WTC11 (cell line): Measurements from ENCODE around the gene CARHSP1. TPM values are rescaled to one million over a fixed set of nuclear protein-coding genes. Genes with fewer than 3 reads are reported as not detected.

ENCODE experiments used
- ATAC-seq: fragments of 200-7000 bp; cut with Tn5 transposase; 2 replicates; pipeline ENCODE4 v1.10.0; 2021; ENCODE audit warnings: mild to moderate bottlenecking, moderate library complexity
- CTCF ChIA-PET: fragments of 300-600 bp; sonication (Branson Sonifier 250); formaldehyde crosslinking; loops from one replicate; lab custom pipeline; 2021; ENCODE audit warnings: antibody characterized with exemption; lab: Charles Lee
- POLR2A ChIA-PET: fragments of 350-600 bp; sonication (Branson Sonifier 250); formaldehyde crosslinking; loops from one replicate; lab custom pipeline; 2021; ENCODE audit warnings: antibody characterized with exemption; lab: Charles Lee
- DNase-seq: peaks from one replicate; pipeline ENCODE4 v3.0.0; 2021; ENCODE audit warnings: low spot score
- H3K27ac Mint-ChIP-seq: 2 replicates; pipeline ENCODE4 v1.8.0; 2021; ENCODE audit warnings: mixed read lengths
- H3K27me3 Mint-ChIP-seq: 2 replicates; pipeline ENCODE4 v1.8.0; 2021; ENCODE audit warnings: low read depth, mild to moderate bottlenecking, moderate library complexity, mixed read lengths
- H3K36me3 Mint-ChIP-seq: 2 replicates; pipeline ENCODE4 v1.8.0; 2021; ENCODE audit warnings: mixed read lengths
- H3K4me1 Mint-ChIP-seq: 2 replicates; pipeline ENCODE4 v1.8.0; 2022; ENCODE audit warnings: mixed read lengths
- H3K4me3 Mint-ChIP-seq: 2 replicates; pipeline ENCODE4 v1.8.0; 2021; ENCODE audit warnings: mild to moderate bottlenecking, moderate library complexity, mixed read lengths
- H3K9me3 Mint-ChIP-seq: 2 replicates; pipeline ENCODE4 v1.8.0; 2021; ENCODE audit warnings: mixed read lengths
- ATF3 ChIP-seq: sonication (generic); formaldehyde crosslinking; conservative IDR thresholded peaks from 2 replicates; pipeline ENCODE4 v1.8.1; 2022; ENCODE audit warnings: mild to moderate bottlenecking, missing genetic modification reagents
- GABPB1 ChIP-seq: sonication (generic); formaldehyde crosslinking; IDR thresholded peaks from 2 replicates; pipeline ENCODE4 v1.8.1; 2023; ENCODE audit warnings: mild to moderate bottlenecking, missing genetic modification reagents
- GRHL2 ChIP-seq: fragments of 250-450 bp; sonication (Bioruptor Pico); IDR thresholded peaks from 2 replicates; pipeline ENCODE4 v1.8.0; 2022; ENCODE audit warnings: mild to moderate bottlenecking, moderate library complexity; ENCODE audit not compliant: insufficient replicate concordance, severe bottlenecking
- JUN ChIP-seq: sonication (generic); formaldehyde crosslinking; IDR thresholded peaks from 2 replicates; pipeline ENCODE4 v1.8.0; 2023; ENCODE audit warnings: mild to moderate bottlenecking, missing genetic modification reagents
- KAT7 ChIP-seq: sonication (generic); formaldehyde crosslinking; IDR thresholded peaks from 2 replicates; pipeline ENCODE4 v1.8.1; 2023; ENCODE audit warnings: missing genetic modification reagents, mild to moderate bottlenecking, borderline replicate concordance
- NR3C1 ChIP-seq: sonication (generic); formaldehyde crosslinking; conservative IDR thresholded peaks from 2 replicates; pipeline ENCODE4 v1.8.1; 2023; ENCODE audit warnings: low read depth, mild to moderate bottlenecking, missing genetic modification reagents
- RELA ChIP-seq: sonication (generic); formaldehyde crosslinking; IDR thresholded peaks from 2 replicates; pipeline ENCODE4 v1.8.1; 2022; ENCODE audit warnings: missing genetic modification reagents, mild to moderate bottlenecking, borderline replicate concordance
- SOX15 ChIP-seq: fragments of 250-450 bp; sonication (Bioruptor Pico); IDR thresholded peaks from 2 replicates; pipeline ENCODE4 v1.9.0; 2021; ENCODE audit warnings: mild to moderate bottlenecking
- TEAD1 ChIP-seq: sonication (generic); formaldehyde crosslinking; IDR thresholded peaks from 2 replicates; pipeline ENCODE4 v1.8.0; 2022; ENCODE audit warnings: mild to moderate bottlenecking, missing genetic modification reagents
- TP53 ChIP-seq: sonication (generic); formaldehyde crosslinking; IDR thresholded peaks from 2 replicates; pipeline ENCODE4 v1.8.1; 2023; ENCODE audit warnings: mild to moderate bottlenecking, missing genetic modification reagents
- ZNF263 ChIP-seq: sonication (generic); formaldehyde crosslinking; IDR thresholded peaks from 2 replicates; pipeline ENCODE4 v1.8.1; 2022; ENCODE audit warnings: low read depth, mild to moderate bottlenecking, moderate library complexity, missing genetic modification reagents
- ZNF396 ChIP-seq: fragments of 250-450 bp; sonication (Bioruptor Pico); IDR thresholded peaks from 2 replicates; pipeline ENCODE4 v1.8.0; 2021; ENCODE audit warnings: mild to moderate bottlenecking, moderate library complexity, borderline replicate concordance
- total RNA-seq: library from RNA; stranded (reverse); gene quantifications from 3 replicates; pipeline ENCODE4 v1.2.3, GENCODE V29; 2021
- TF ChIP-seq, protein P1 (sequence below): sonication (generic); formaldehyde crosslinking; IDR thresholded peaks from 2 replicates; pipeline ENCODE4 v1.8.0; 2023; ENCODE audit warnings: mild to moderate bottlenecking, missing genetic modification reagents
- TF ChIP-seq, protein P2 (sequence below): sonication (generic); formaldehyde crosslinking; IDR thresholded peaks from 2 replicates; pipeline ENCODE4 v1.8.1; 2023; ENCODE audit warnings: mild to moderate bottlenecking, missing genetic modification reagents, moderate library complexity
- TF ChIP-seq, protein P3 (sequence below): sonication (generic); formaldehyde crosslinking; IDR thresholded peaks from 2 replicates; pipeline ENCODE4 v1.8.0; 2022; ENCODE audit warnings: mild to moderate bottlenecking, missing genetic modification reagents
- TF ChIP-seq, protein P4 (sequence below): sonication (generic); formaldehyde crosslinking; IDR thresholded peaks from 2 replicates; pipeline ENCODE4 v1.8.0; 2023; ENCODE audit warnings: missing genetic modification reagents, mild to moderate bottlenecking, borderline replicate concordance

CARHSP1 gene
- total RNA-seq, 1 experiment from 2014 or later = 261 TPM

- TF ChIP-seq, protein P1, sequence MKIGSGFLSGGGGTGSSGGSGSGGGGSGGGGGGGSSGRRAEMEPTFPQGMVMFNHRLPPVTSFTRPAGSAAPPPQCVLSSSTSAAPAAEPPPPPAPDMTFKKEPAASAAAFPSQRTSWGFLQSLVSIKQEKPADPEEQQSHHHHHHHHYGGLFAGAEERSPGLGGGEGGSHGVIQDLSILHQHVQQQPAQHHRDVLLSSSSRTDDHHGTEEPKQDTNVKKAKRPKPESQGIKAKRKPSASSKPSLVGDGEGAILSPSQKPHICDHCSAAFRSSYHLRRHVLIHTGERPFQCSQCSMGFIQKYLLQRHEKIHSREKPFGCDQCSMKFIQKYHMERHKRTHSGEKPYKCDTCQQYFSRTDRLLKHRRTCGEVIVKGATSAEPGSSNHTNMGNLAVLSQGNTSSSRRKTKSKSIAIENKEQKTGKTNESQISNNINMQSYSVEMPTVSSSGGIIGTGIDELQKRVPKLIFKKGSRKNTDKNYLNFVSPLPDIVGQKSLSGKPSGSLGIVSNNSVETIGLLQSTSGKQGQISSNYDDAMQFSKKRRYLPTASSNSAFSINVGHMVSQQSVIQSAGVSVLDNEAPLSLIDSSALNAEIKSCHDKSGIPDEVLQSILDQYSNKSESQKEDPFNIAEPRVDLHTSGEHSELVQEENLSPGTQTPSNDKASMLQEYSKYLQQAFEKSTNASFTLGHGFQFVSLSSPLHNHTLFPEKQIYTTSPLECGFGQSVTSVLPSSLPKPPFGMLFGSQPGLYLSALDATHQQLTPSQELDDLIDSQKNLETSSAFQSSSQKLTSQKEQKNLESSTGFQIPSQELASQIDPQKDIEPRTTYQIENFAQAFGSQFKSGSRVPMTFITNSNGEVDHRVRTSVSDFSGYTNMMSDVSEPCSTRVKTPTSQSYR (CRISPR knock-in tag) = no peak
- TF ChIP-seq ZNF396 (CRISPR knock-in tag) (no peak), RELA (CRISPR knock-in tag) (no peak), KAT7 (0 out of 2 replicates have a peak, but pooled peaks have one; percentile 16), JUN (CRISPR knock-in tag) (no peak), NR3C1 (CRISPR knock-in tag) (no peak), GABPB1 (CRISPR knock-in tag) (0 out of 2 replicates have a peak, but pooled peaks have one; percentile 20), ZNF263 (CRISPR knock-in tag) (no peak), GRHL2 (no peak), SOX15 (CRISPR knock-in tag) (no peak)
- TF ChIP-seq, protein P2, sequence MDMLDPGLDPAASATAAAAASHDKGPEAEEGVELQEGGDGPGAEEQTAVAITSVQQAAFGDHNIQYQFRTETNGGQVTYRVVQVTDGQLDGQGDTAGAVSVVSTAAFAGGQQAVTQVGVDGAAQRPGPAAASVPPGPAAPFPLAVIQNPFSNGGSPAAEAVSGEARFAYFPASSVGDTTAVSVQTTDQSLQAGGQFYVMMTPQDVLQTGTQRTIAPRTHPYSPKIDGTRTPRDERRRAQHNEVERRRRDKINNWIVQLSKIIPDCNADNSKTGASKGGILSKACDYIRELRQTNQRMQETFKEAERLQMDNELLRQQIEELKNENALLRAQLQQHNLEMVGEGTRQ (CRISPR knock-in tag) = no peak
- TF ChIP-seq, protein P3, sequence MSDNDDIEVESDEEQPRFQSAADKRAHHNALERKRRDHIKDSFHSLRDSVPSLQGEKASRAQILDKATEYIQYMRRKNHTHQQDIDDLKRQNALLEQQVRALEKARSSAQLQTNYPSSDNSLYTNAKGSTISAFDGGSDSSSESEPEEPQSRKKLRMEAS (CRISPR knock-in tag) = peak; percentile 17; the same call in 1 of the 2 replicates
- TF ChIP-seq, protein P4, sequence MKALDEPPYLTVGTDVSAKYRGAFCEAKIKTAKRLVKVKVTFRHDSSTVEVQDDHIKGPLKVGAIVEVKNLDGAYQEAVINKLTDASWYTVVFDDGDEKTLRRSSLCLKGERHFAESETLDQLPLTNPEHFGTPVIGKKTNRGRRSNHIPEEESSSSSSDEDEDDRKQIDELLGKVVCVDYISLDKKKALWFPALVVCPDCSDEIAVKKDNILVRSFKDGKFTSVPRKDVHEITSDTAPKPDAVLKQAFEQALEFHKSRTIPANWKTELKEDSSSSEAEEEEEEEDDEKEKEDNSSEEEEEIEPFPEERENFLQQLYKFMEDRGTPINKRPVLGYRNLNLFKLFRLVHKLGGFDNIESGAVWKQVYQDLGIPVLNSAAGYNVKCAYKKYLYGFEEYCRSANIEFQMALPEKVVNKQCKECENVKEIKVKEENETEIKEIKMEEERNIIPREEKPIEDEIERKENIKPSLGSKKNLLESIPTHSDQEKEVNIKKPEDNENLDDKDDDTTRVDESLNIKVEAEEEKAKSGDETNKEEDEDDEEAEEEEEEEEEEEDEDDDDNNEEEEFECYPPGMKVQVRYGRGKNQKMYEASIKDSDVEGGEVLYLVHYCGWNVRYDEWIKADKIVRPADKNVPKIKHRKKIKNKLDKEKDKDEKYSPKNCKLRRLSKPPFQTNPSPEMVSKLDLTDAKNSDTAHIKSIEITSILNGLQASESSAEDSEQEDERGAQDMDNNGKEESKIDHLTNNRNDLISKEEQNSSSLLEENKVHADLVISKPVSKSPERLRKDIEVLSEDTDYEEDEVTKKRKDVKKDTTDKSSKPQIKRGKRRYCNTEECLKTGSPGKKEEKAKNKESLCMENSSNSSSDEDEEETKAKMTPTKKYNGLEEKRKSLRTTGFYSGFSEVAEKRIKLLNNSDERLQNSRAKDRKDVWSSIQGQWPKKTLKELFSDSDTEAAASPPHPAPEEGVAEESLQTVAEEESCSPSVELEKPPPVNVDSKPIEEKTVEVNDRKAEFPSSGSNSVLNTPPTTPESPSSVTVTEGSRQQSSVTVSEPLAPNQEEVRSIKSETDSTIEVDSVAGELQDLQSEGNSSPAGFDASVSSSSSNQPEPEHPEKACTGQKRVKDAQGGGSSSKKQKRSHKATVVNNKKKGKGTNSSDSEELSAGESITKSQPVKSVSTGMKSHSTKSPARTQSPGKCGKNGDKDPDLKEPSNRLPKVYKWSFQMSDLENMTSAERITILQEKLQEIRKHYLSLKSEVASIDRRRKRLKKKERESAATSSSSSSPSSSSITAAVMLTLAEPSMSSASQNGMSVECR (CRISPR knock-in tag) = 0 out of 2 replicates have a peak, but pooled peaks have one; percentile 18
- TF ChIP-seq, all 79 proteins: peak for 6
Measured at GRCh38 chr16:8867216-8867931, 1.4 kb downstream of the CARHSP1 start (continued).

DNA sequence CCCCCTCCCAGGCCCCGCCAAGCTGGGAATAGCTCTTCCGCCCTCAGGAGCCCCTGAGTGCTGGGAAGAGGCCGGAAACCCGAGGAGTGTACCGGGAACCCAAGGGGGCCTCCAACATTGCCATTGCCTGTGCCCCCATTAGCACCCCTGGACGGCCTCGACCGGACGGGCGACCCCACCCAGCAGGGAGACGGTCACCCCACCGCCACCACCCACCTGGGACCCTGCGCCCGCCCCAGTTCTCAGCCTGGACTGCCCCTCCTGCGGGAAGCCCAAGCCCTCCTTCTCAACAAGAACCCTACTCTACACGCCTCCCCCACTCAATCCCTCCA, 2.0 kb downstream of the CARHSP1 start:
- DNase-seq (no peak), ATAC-seq (no peak)
- ChIA-PET POLR2A (interaction anchor here (1.0 kb wide), 1 partner anchor 35 kb away, joined by 8 read pairs; no protein-coding TSS in a partner anchor), CTCF (interaction anchor here (0.7 to 5.8 kb wide), 10 partner anchors 11 to 232 kb away, joined by 3 to 58 read pairs (median 4); partner anchors contain the start of gene LITAFD)
- Mint-ChIP-seq H3K4me3 (peak overlapping the region; percentile 89), H3K9me3 (no peaks in the 10 kb centered on the region), H3K36me3 (no peaks in the 10 kb centered on the region; the same call in 1 of the 2 replicates), H3K4me1 (peaks cover 57% of the 10 kb centered on the region), H3K27ac (peak overlapping the region; percentile 86), H3K27me3 (no peaks in the 10 kb centered on the region)
- TF ChIP-seq TP53 (CRISPR knock-in tag) (0 out of 2 replicates have a peak, but pooled peaks have one; percentile 15), TEAD1 (no peak), ATF3 (CRISPR knock-in tag) (no peak)
